HepG2 (cell line): ENCODE results near the gene TNK1. TPM values are rescaled to one million over a fixed set of nuclear protein-coding genes. Genes with fewer than 3 reads are reported as not detected.
A peak's percentile ranks its signal among the peaks of the same experiment; 100 is the strongest.

Experiments
- ATAC-seq: fragments of 200-7000 bp; cut with Tn5 transposase; 3 replicates; pipeline ENCODE4 v1.9.1; 2020; ENCODE audit warnings: mild to moderate bottlenecking, moderate library complexity
- BruUV-seq: library from RNA; stranded (reverse); fragments of 400-500 nt; replicated peaks from 2 replicates; lab custom pipeline; 2021; lab: Mats Ljungman, UMichigan
- CTCF ChIA-PET: fragments of 300-600 bp; formaldehyde crosslinking; extraction: SDS; loops from one replicate; lab custom pipeline; 2021; ENCODE audit warnings: low total read pairs, inconsistent platforms, low intra/inter-chr PET ratio; lab: Yijun Ruan, JAX
- POLR2A ChIA-PET: fragments of 350-600 bp; sonication (Branson Sonifier 250); formaldehyde crosslinking; loops from one replicate; lab custom pipeline; 2020; ENCODE audit warnings: antibody characterized with exemption, inconsistent platforms; lab: Yijun Ruan, JAX
- DNase-seq: peaks from one replicate; pipeline ENCODE4 v3.0.0-alpha.2; 2015; ENCODE audit warnings: low spot score
- FAIRE-seq: peaks from 3 replicates; lab custom pipeline; 2011; peaks lifted over from hg19 to GRCh38; lab: Jason Lieb, UNC
- H2AFZ ChIP-seq: one replicate; pipeline ENCODE4 v1.6.1; 2011; ENCODE audit warnings: low read length, inconsistent platforms
- H3K27ac ChIP-seq: fragments of 300-600 bp; 3 replicates; pipeline ENCODE4 v1.8.0; 2011; ENCODE audit warnings: mixed run types, mild to moderate bottlenecking, mixed read lengths, low read length, inconsistent platforms; ENCODE audit not compliant: insufficient read depth; ENCODE audit errors: extremely low read length
- H3K27me3 ChIP-seq, 2 experiments: fragments of 200-600 bp in 1 of 2; 2 replicates in 1 of 2; 3 replicates in 1 of 2; pipeline versions ENCODE4 v1.6.0 to v1.8.0; 2011; ENCODE audit warnings: low read length in 2 of 2, mild to moderate bottlenecking in 2 of 2, moderate library complexity in 2 of 2, inconsistent platforms in 1 of 2; ENCODE audit not compliant: insufficient read depth in 2 of 2, control insufficient read depth in 1 of 2
- H3K36me3 ChIP-seq, 2 experiments: fragments of 200-600 bp in 1 of 2; replicated peaks in 1 of 2; 2 replicates in 1 of 2; 3 replicates in 1 of 2; pipeline versions ENCODE4 v1.5.1 to v1.8.0; 2011; ENCODE audit warnings: low read length in 2 of 2, inconsistent platforms in 1 of 2; ENCODE audit not compliant: insufficient read depth in 2 of 2, control insufficient read depth in 1 of 2
- H3K4me1 ChIP-seq: 2 replicates; pipeline ENCODE4 v1.5.1; 2012; ENCODE audit warnings: low read length, inconsistent platforms; ENCODE audit not compliant: insufficient read depth
- H3K4me2 ChIP-seq: 2 replicates; pipeline ENCODE4 v1.6.0; 2011; ENCODE audit warnings: low read depth, low read length, inconsistent platforms
- H3K4me3 ChIP-seq, 3 experiments: fragments of 200-600 bp in 1 of 3; sonication (generic), shearing (Covaris generic) in 1 of 3; replicated peaks in 1 of 3; 2 replicates each; pipeline ENCODE4 v1.5.1; 2011 to 2016; ENCODE audit warnings: low read length in 3 of 3, inconsistent platforms in 2 of 3, low read depth in 2 of 3, mild to moderate bottlenecking in 2 of 3, control low read depth in 1 of 3, mixed read lengths in 1 of 3; ENCODE audit not compliant: insufficient read depth in 1 of 3
- H3K79me2 ChIP-seq: one replicate; pipeline ENCODE4 v1.6.1; 2011; ENCODE audit warnings: low read length, inconsistent platforms; ENCODE audit not compliant: insufficient read depth
- H3K9ac ChIP-seq: 2 replicates; pipeline ENCODE4 v1.6.0; 2011; ENCODE audit warnings: mild to moderate bottlenecking, low read depth, low read length, inconsistent platforms; ENCODE audit not compliant: insufficient read depth
- H3K9me3 ChIP-seq: 2 replicates; pipeline ENCODE4 v1.5.1; 2012; ENCODE audit warnings: mild to moderate bottlenecking, low read length
- H4K20me1 ChIP-seq: 2 replicates; pipeline ENCODE4 v1.6.0; 2011; ENCODE audit warnings: inconsistent platforms, mild to moderate bottlenecking, low read length, moderate library complexity; ENCODE audit not compliant: insufficient read depth
- CCDC6 ChIP-seq: sonication (generic); formaldehyde crosslinking; IDR thresholded peaks from 2 replicates; pipeline ENCODE4 v1.8.1; 2022; ENCODE audit warnings: mild to moderate bottlenecking, missing genetic modification reagents, moderate library complexity
- DR1 ChIP-seq: sonication (generic); formaldehyde crosslinking; IDR thresholded peaks from 2 replicates; pipeline ENCODE4 v1.8.0; 2021; ENCODE audit warnings: mild to moderate bottlenecking, missing genetic modification reagents, inconsistent platforms
- NCOA1 ChIP-seq: sonication (generic); formaldehyde crosslinking; IDR thresholded peaks from 2 replicates; pipeline ENCODE4 v1.9.0; 2021; ENCODE audit warnings: missing genetic modification reagents
- NCOA2 ChIP-seq: sonication (generic); formaldehyde crosslinking; IDR thresholded peaks from 2 replicates; pipeline ENCODE4 v1.8.0; 2022; ENCODE audit warnings: inconsistent platforms
- NFRKB ChIP-seq: fragments of 450-650 bp; IDR thresholded peaks from 2 replicates; pipeline ENCODE4 v1.6.1; 2017
- YEATS2 ChIP-seq: sonication (generic); formaldehyde crosslinking; IDR thresholded peaks from 2 replicates; pipeline ENCODE4 v1.4.0; 2020; ENCODE audit warnings: missing genetic modification reagents, borderline replicate concordance
- ZNF788 ChIP-seq: sonication (generic); formaldehyde crosslinking; IDR thresholded peaks from 2 replicates; pipeline ENCODE4 v1.5.0; 2020; ENCODE audit warnings: mild to moderate bottlenecking, missing genetic modification reagents, borderline replicate concordance
- ZSCAN31 ChIP-seq: sonication (generic); formaldehyde crosslinking; IDR thresholded peaks from 2 replicates; pipeline ENCODE4 v1.5.0; 2020; ENCODE audit warnings: low read depth, mild to moderate bottlenecking, missing genetic modification reagents
- WGBS: methylation state at CpG from one replicate; pipeline ENCODE4 v1.1.6; 2017; ENCODE audit warnings: low lambda C conversion rate; 5-methylcytosine and 5-hydroxymethylcytosine counted together
- in situ Hi-C: cut with HindIII; loops from 2 replicates; pipeline ENCODE4 v1.10.0; 2017; ENCODE audit warnings: low pct_unique_long_range_greater_than_20kb; ENCODE audit not compliant: extremely low pct_ligation_motif_present
- intact Hi-C: fragments of 100-400 bp; cut with micrococcal nuclease; formaldehyde crosslinking; loops from one replicate; pipeline ENCODE4 v1.10.0; 2022; ENCODE audit not compliant: unreplicated experiment
- polyA plus RNA-seq, 8 experiments: library from polyadenylated mRNA; depleted of rRNA in 3 of 8; stranded (reverse) in 7 of 8; unstranded in 1 of 8; fragments of >200 nt; fragmentation: Illumina TruSeq in 4 of 8; extraction: Trizol in 4 of 8; gene quantifications; 2 replicates each; pipeline versions ENCODE4 v1.2.1 to v1.2.3, GENCODE V29; 2011 to 2016; ENCODE audit warnings: low read depth in 4 of 8, missing spikeins in 1 of 8, mixed read lengths in 1 of 8; ENCODE audit not compliant: insufficient read depth in 1 of 8
- total RNA-seq, 5 experiments: library from RNA; depleted of rRNA; stranded (reverse); fragments of >200 nt; fragmentation: Illumina TruSeq; extraction: Trizol; gene quantifications; 2 replicates each; pipeline ENCODE4 v1.2.3, GENCODE V29; 2016; ENCODE audit warnings: low read depth in 1 of 5
- TF ChIP-seq, protein P1 (sequence below): sonication (generic); formaldehyde crosslinking; IDR thresholded peaks from 2 replicates; pipeline ENCODE4 v1.5.0; 2020; ENCODE audit warnings: missing genetic modification reagents, mild to moderate bottlenecking, borderline replicate concordance
- TF ChIP-seq, protein P2 (sequence below): sonication (generic); formaldehyde crosslinking; IDR thresholded peaks from 2 replicates; pipeline ENCODE4 v1.5.0; 2020; ENCODE audit warnings: mild to moderate bottlenecking, missing genetic modification reagents, moderate library complexity
- TF ChIP-seq, protein P3 (sequence below): sonication (generic); formaldehyde crosslinking; IDR thresholded peaks from 2 replicates; pipeline ENCODE4 v1.4.0; 2020; ENCODE audit warnings: mild to moderate bottlenecking, missing genetic modification reagents
- TF ChIP-seq, protein P4 (sequence below): sonication (generic); formaldehyde crosslinking; IDR thresholded peaks from 2 replicates; pipeline ENCODE4 v1.8.0; 2022; ENCODE audit warnings: mild to moderate bottlenecking, missing genetic modification reagents; ENCODE audit not compliant: insufficient replicate concordance

Gene TNK1
- total and polyA plus RNA-seq, 2 of the 13 experiments (the other 11 are each of a cell fraction or from before 2014, with no cell fraction given) = 2.0 to 3.5 TPM

DNA sequence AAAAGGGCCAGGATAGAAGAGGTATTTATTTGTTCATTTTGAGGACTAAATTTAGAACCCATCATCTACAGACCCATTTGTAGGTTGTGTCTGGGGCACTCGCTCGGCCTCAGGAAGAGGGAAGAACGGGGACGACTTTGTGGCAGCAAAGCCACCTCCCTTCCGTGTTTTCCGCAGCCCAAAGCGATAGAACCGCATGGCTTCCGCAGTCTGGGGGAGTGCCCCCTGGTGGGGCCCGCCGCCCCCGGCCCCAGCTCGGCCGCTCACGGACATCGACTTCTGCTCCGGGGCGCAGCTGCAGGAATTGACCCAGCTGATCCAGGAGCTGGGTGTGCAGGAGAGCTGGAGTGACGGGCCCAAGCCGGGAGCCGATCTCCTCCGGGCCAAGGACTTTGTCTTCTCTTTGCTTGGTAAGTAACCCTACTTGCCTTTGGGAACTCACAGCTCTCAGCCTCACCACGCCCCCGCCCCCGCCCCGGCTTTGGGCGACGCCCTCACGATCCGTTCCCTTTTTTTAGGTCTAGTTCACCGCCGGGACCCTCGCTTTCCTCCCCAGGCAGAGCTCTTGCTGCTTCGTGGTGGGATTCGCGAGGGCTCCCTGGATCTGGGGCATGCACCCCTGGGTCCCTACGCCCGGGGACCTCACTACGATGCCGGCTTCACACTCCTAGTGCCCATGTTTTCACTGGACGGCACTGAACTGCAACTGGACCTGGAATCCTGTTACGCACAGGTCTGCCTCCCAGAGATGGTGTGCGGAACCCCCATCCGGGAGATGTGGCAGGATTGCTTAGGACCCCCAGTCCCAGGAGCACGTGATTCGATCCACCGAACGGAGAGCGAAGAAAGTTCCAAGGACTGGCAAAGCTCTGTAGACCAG lies 55.0 kb downstream of the TNK1 start:
- 56% methylated on average over 31 of the region's 49 CpGs for WGBS
- TF ChIP-seq NCOA1 (no peak), NCOA2 (CRISPR knock-in tag) (no peak), CCDC6 (CRISPR knock-in tag) (no peak), YEATS2 (CRISPR knock-in tag) (no peak), ZSCAN31 (CRISPR knock-in tag) (peak; percentile 50; the same call in 1 of the 2 replicates), ZNF788 (CRISPR knock-in tag) (no peak), NFRKB (no peak), DR1 (CRISPR knock-in tag) (no peak)
- TF ChIP-seq, protein P1, sequence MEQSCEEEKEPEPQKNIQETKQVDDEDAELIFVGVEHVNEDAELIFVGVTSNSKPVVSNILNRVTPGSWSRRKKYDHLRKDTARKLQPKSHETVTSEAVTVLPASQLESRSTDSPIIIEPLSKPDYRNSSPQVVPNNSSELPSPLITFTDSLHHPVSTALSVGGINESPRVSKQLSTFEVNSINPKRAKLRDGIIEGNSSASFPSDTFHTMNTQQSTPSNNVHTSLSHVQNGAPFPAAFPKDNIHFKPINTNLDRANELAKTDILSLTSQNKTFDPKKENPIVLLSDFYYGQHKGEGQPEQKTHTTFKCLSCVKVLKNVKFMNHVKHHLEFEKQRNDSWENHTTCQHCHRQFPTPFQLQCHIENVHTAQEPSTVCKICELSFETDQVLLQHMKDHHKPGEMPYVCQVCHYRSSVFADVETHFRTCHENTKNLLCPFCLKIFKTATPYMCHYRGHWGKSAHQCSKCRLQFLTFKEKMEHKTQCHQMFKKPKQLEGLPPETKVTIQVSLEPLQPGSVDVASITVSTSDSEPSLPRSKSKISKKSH (CRISPR knock-in tag) = no peak; the same call in 1 of the 2 replicates
- TF ChIP-seq, protein P2, sequence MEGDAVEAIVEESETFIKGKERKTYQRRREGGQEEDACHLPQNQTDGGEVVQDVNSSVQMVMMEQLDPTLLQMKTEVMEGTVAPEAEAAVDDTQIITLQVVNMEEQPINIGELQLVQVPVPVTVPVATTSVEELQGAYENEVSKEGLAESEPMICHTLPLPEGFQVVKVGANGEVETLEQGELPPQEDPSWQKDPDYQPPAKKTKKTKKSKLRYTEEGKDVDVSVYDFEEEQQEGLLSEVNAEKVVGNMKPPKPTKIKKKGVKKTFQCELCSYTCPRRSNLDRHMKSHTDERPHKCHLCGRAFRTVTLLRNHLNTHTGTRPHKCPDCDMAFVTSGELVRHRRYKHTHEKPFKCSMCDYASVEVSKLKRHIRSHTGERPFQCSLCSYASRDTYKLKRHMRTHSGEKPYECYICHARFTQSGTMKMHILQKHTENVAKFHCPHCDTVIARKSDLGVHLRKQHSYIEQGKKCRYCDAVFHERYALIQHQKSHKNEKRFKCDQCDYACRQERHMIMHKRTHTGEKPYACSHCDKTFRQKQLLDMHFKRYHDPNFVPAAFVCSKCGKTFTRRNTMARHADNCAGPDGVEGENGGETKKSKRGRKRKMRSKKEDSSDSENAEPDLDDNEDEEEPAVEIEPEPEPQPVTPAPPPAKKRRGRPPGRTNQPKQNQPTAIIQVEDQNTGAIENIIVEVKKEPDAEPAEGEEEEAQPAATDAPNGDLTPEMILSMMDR (CRISPR knock-in tag) = peak; percentile 56
- TF ChIP-seq, protein P3, sequence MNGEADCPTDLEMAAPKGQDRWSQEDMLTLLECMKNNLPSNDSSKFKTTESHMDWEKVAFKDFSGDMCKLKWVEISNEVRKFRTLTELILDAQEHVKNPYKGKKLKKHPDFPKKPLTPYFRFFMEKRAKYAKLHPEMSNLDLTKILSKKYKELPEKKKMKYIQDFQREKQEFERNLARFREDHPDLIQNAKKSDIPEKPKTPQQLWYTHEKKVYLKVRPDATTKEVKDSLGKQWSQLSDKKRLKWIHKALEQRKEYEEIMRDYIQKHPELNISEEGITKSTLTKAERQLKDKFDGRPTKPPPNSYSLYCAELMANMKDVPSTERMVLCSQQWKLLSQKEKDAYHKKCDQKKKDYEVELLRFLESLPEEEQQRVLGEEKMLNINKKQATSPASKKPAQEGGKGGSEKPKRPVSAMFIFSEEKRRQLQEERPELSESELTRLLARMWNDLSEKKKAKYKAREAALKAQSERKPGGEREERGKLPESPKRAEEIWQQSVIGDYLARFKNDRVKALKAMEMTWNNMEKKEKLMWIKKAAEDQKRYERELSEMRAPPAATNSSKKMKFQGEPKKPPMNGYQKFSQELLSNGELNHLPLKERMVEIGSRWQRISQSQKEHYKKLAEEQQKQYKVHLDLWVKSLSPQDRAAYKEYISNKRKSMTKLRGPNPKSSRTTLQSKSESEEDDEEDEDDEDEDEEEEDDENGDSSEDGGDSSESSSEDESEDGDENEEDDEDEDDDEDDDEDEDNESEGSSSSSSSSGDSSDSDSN (CRISPR knock-in tag) = 0 out of 2 replicates have a peak, but pooled peaks have one; percentile 51
- TF ChIP-seq, protein P4, sequence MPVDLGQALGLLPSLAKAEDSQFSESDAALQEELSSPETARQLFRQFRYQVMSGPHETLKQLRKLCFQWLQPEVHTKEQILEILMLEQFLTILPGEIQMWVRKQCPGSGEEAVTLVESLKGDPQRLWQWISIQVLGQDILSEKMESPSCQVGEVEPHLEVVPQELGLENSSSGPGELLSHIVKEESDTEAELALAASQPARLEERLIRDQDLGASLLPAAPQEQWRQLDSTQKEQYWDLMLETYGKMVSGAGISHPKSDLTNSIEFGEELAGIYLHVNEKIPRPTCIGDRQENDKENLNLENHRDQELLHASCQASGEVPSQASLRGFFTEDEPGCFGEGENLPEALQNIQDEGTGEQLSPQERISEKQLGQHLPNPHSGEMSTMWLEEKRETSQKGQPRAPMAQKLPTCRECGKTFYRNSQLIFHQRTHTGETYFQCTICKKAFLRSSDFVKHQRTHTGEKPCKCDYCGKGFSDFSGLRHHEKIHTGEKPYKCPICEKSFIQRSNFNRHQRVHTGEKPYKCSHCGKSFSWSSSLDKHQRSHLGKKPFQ (CRISPR knock-in tag) = peak; percentile 73

More for the DNA sequence above, 55.0 kb downstream of the TNK1 start:
- no peaks in the 10 kb centered on the region for H3K79me2 ChIP-seq
- DNase-seq (no peak), FAIRE-seq (no peak), ATAC-seq (peak; percentile 29)
- H3K27ac ChIP-seq = peak overlapping the region; percentile 13
- H3K27me3 ChIP-seq = peaks cover 0 to 2% of the 10 kb centered on the region in 2 experiments; a peak in 2 of 5 replicates
- no peaks in the 10 kb centered on the region for H3K36me3 ChIP-seq
- no peak overlapping the region for H2AFZ ChIP-seq
- peaks cover 30% of the 10 kb centered on the region for H3K4me1 ChIP-seq
- POLR2A ChIA-PET = interaction anchor here (1.0 to 3.8 kb wide), 11 partner anchors 10 to 252 kb away, joined by 3 to 52 read pairs (median 4); partner anchors contain the start of genes CHRNB1, MPDU1, POLR2A and SLC35G6
- intact Hi-C loops (loop anchor here (1.0 to 2.0 kb wide), 2 partner anchors 32 to 75 kb away; partner anchors contain the start of gene TMEM256), in situ Hi-C loops (loop anchor here (5.0 kb wide), 2 partner anchors 41 to 79 kb away; partner anchors contain the start of genes TMEM95 and ZBTB4)
- peak overlapping the region; percentile 62 to 75 (median 72) for H3K4me3 ChIP-seq
- BruUV-seq = TSS peak; percentile 85
- CTCF ChIA-PET = interaction anchor here (0.7 to 2.1 kb wide), 2 partner anchors 68 to 80 kb away, joined by 3 to 11 read pairs; no protein-coding TSS in a partner anchor
- H3K9ac ChIP-seq = peak overlapping the region; percentile 58
- H3K9me3 ChIP-seq = no peaks in the 10 kb centered on the region
- no peaks in the 10 kb centered on the region for H4K20me1 ChIP-seq
- peak overlapping the region; percentile 85 for H3K4me2 ChIP-seq
